HEK293 (cell line): ENCODE results near the gene SELENOK.

ENCODE experiments used
- CTCF ChIA-PET: fragments of 350-600 bp; formaldehyde crosslinking; extraction: SDS; loops from one replicate; lab custom pipeline; 2021; ENCODE audit warnings: antibody characterized with exemption; lab: Yijun Ruan, JAX
- POLR2A ChIA-PET: fragments of 300-600 bp; formaldehyde crosslinking; extraction: SDS; loops from one replicate; lab custom pipeline; 2020; ENCODE audit warnings: antibody characterized with exemption, inconsistent platforms; lab: Yijun Ruan, JAX
- H3K27ac ChIP-seq: fragments of 200-500 bp; sonication (Bioruptor generic); 2 replicates; pipeline ENCODE4 v1.5.1; 2014; ENCODE audit warnings: low read depth, low read length, control low read depth, inconsistent platforms; ENCODE audit errors: extremely low read depth
- H3K36me3 ChIP-seq, 2 experiments: fragments of 200-500 bp in 1 of 2; sonication (Bioruptor generic) in 1 of 2; 1 replicate in 1 of 2; 2 replicates in 1 of 2; pipeline ENCODE4 v1.5.1; 2014 to 2017; ENCODE audit warnings: inconsistent platforms in 2 of 2, low read length in 2 of 2; ENCODE audit not compliant: control insufficient read depth in 2 of 2, insufficient read depth in 1 of 2
- H3K4me1 ChIP-seq: fragments of 200-500 bp; sonication (Bioruptor generic); 2 replicates; pipeline ENCODE4 v1.5.1; 2014; ENCODE audit warnings: mild to moderate bottlenecking, low read length, inconsistent platforms; ENCODE audit not compliant: control insufficient read depth, insufficient read depth
- H3K4me3 ChIP-seq: 2 replicates; pipeline ENCODE4 v1.5.1; 2011; ENCODE audit warnings: low read depth, mild to moderate bottlenecking, control low read depth, low read length, moderate library complexity
- H3K9me3 ChIP-seq: fragments of 200-500 bp; sonication (Bioruptor generic); 2 replicates; pipeline ENCODE4 v1.5.1; 2014; ENCODE audit warnings: low read depth, low read length, inconsistent platforms; ENCODE audit not compliant: control insufficient read depth, insufficient read depth
- GLIS2 ChIP-seq: fragments of 450-650 bp; formaldehyde crosslinking; IDR thresholded peaks from 2 replicates; pipeline ENCODE4 v1.5.1; 2016; ENCODE audit warnings: missing biosample characterization, missing genetic modification characterization
- ZFP41 ChIP-seq: fragments of 450-650 bp; formaldehyde crosslinking; IDR thresholded peaks from 2 replicates; pipeline ENCODE4 v1.5.1; 2016; ENCODE audit warnings: missing biosample characterization, missing genetic modification characterization, borderline replicate concordance
- ZNF10 ChIP-seq: fragments of 450-650 bp; formaldehyde crosslinking; IDR thresholded peaks from 2 replicates; pipeline ENCODE4 v1.5.1; 2017; ENCODE audit warnings: missing biosample characterization, missing genetic modification characterization
- ZNF114 ChIP-seq: fragments of 450-650 bp; formaldehyde crosslinking; IDR thresholded peaks from 2 replicates; pipeline ENCODE4 v1.5.0; 2017; ENCODE audit warnings: missing biosample characterization, missing genetic modification characterization
- ZNF184 ChIP-seq: fragments of 450-650 bp; IDR thresholded peaks from 2 replicates; pipeline ENCODE4 v1.5.1; 2018; ENCODE audit warnings: missing biosample characterization, mild to moderate bottlenecking, missing genetic modification characterization
- ZNF221 ChIP-seq: fragments of 450-650 bp; formaldehyde crosslinking; IDR thresholded peaks from 2 replicates; pipeline ENCODE4 v1.5.1; 2017; ENCODE audit warnings: missing biosample characterization, missing genetic modification characterization, borderline replicate concordance
- ZNF521 ChIP-seq: fragments of 450-650 bp; formaldehyde crosslinking; IDR thresholded peaks from 2 replicates; pipeline ENCODE4 v1.5.1; 2017; ENCODE audit warnings: missing biosample characterization, mild to moderate bottlenecking, missing genetic modification characterization
- ZNF530 ChIP-seq: fragments of 450-650 bp; formaldehyde crosslinking; IDR thresholded peaks from 2 replicates; pipeline ENCODE4 v1.5.1; 2016; ENCODE audit warnings: low read depth, missing biosample characterization, missing genetic modification characterization
- ZNF571 ChIP-seq: fragments of 450-650 bp; formaldehyde crosslinking; IDR thresholded peaks from 2 replicates; pipeline ENCODE4 v1.5.0; 2017; ENCODE audit warnings: missing biosample characterization, missing genetic modification characterization
- ZNF658 ChIP-seq: fragments of 450-650 bp; formaldehyde crosslinking; IDR thresholded peaks from 2 replicates; pipeline ENCODE4; 2016; ENCODE audit warnings: missing biosample characterization, missing genetic modification characterization
- ZNF830 ChIP-seq: fragments of 450-650 bp; IDR thresholded peaks from 2 replicates; pipeline ENCODE4 v1.5.0; 2018; ENCODE audit warnings: missing biosample characterization, missing genetic modification characterization, low read depth, mild to moderate bottlenecking, moderate library complexity
- ZSCAN16 ChIP-seq: fragments of 450-650 bp; formaldehyde crosslinking; IDR thresholded peaks from 2 replicates; pipeline ENCODE4 v1.5.1; 2016; ENCODE audit warnings: missing biosample characterization, missing genetic modification characterization
- TF ChIP-seq, protein P1 (sequence below): fragments of 450-650 bp; formaldehyde crosslinking; IDR thresholded peaks from 2 replicates; pipeline ENCODE4 v1.5.1; 2016; ENCODE audit warnings: missing biosample characterization, missing genetic modification characterization
- TF ChIP-seq, protein P2 (sequence below): fragments of 450-650 bp; formaldehyde crosslinking; IDR thresholded peaks from 2 replicates; pipeline ENCODE4 v1.5.1; 2016; ENCODE audit warnings: missing biosample characterization, missing genetic modification characterization
- TF ChIP-seq, protein P3 (sequence below): fragments of 450-650 bp; formaldehyde crosslinking; IDR thresholded peaks from 2 replicates; pipeline ENCODE4 v1.5.1; 2017; ENCODE audit warnings: missing biosample characterization, missing genetic modification characterization
- TF ChIP-seq, protein P4 (sequence below): fragments of 450-650 bp; formaldehyde crosslinking; IDR thresholded peaks from 2 replicates; pipeline ENCODE4 v1.5.0; 2017; ENCODE audit warnings: missing biosample characterization, missing genetic modification characterization, borderline replicate concordance

SELENOK gene

DNA sequence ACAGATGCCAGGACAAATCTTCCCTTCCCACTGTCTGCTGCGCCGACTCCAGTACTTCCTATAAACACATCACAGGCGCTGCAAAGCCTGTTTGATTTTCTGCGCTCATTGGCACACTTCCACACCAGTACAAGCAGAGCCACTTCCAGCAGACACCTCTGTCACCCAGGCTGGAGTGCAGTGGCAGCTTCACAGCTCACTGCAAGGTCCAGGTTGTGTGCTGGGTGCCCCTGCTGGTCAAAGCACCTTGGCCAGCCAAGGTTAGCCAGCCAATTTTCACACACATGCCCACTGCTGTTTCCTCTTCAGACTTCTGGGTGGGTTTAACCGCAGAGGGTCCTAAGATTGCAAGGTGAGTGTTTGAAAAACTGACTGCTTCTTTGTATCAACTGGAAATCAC lies 50.4 kb downstream of the SELENOK start:
- H3K4me3 ChIP-seq: no peak overlapping the region
- H3K27ac ChIP-seq: no peak overlapping the region
- no peaks in the 10 kb centered on the region for H3K4me1 ChIP-seq
- no peaks in the 10 kb centered on the region for H3K9me3 ChIP-seq
- CTCF ChIA-PET: no interaction called here
- H3K36me3 ChIP-seq: peaks cover 0 to 26% of the 10 kb centered on the region in 2 experiments; a peak in 1 of 3 replicates
- POLR2A ChIA-PET: no interaction called here
- TF ChIP-seq ZNF571 (no peak), ZNF658 (no peak), ZNF10 (no peak), ZNF114 (tag by site-specific recombination) (no peak), ZNF184 (tag by site-specific recombination) (no peak), ZNF221 (tag by site-specific recombination) (no peak)
- TF ChIP-seq, protein P1, sequence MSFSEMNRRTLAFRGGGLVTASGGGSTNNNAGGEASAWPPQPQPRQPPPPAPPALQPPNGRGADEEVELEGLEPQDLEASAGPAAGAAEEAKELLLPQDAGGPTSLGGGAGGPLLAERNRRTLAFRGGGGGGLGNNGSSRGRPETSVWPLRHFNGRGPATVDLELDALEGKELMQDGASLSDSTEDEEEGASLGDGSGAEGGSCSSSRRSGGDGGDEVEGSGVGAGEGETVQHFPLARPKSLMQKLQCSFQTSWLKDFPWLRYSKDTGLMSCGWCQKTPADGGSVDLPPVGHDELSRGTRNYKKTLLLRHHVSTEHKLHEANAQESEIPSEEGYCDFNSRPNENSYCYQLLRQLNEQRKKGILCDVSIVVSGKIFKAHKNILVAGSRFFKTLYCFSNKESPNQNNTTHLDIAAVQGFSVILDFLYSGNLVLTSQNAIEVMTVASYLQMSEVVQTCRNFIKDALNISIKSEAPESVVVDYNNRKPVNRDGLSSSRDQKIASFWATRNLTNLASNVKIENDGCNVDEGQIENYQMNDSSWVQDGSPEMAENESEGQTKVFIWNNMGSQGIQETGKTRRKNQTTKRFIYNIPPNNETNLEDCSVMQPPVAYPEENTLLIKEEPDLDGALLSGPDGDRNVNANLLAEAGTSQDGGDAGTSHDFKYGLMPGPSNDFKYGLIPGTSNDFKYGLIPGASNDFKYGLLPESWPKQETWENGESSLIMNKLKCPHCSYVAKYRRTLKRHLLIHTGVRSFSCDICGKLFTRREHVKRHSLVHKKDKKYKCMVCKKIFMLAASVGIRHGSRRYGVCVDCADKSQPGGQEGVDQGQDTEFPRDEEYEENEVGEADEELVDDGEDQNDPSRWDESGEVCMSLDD (tag by site-specific recombination): no peak
- TF ChIP-seq, protein P2, sequence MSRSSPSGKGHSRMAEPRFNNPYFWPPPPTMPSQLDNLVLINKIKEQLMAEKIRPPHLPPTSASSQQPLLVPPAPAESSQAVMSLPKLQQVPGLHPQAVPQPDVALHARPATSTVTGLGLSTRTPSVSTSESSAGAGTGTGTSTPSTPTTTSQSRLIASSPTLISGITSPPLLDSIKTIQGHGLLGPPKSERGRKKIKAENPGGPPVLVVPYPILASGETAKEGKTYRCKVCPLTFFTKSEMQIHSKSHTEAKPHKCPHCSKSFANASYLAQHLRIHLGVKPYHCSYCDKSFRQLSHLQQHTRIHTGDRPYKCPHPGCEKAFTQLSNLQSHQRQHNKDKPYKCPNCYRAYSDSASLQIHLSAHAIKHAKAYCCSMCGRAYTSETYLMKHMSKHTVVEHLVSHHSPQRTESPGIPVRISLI (tag by site-specific recombination): no peak

DNA sequence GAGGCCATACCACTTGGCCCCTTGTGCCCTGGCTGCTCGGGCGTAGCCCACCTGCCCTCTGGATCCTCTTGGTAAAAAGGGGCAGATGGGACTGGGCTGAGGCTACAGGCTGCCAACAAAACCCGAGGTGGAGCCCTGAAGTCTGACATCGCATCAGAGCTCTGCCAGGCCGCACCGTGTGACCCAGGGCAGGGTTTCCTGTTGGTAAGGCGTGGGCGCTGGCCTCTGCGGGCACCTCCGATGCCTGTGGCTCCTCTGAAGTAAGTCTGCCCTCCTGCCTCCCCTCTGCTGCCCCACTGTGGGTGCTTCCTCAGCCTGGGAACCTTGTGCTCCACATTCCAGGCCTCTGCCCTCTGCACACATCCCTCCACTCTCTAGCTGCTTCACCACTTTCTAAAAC lies 54.3 kb downstream of the SELENOK start:
- Histone ChIP-seq H3K36me3 (peaks cover 0 to 44% of the 10 kb centered on the region in 2 experiments; a peak in 1 of 3 replicates), H3K9me3 (no peaks in the 10 kb centered on the region), H3K4me3 (no peak overlapping the region), H3K27ac (no peak overlapping the region), H3K4me1 (no peaks in the 10 kb centered on the region)
- ChIA-PET POLR2A (no interaction called here), CTCF (no interaction called here)
- TF ChIP-seq ZNF521 (tag by site-specific recombination) (no peak), ZFP41 (tag by site-specific recombination) (no peak), ZNF184 (tag by site-specific recombination) (no peak), ZNF830 (tag by site-specific recombination) (no peak), ZSCAN16 (no peak), GLIS2 (tag by site-specific recombination) (no peak), ZNF530 (tag by site-specific recombination) (no peak)
- TF ChIP-seq, protein P3, sequence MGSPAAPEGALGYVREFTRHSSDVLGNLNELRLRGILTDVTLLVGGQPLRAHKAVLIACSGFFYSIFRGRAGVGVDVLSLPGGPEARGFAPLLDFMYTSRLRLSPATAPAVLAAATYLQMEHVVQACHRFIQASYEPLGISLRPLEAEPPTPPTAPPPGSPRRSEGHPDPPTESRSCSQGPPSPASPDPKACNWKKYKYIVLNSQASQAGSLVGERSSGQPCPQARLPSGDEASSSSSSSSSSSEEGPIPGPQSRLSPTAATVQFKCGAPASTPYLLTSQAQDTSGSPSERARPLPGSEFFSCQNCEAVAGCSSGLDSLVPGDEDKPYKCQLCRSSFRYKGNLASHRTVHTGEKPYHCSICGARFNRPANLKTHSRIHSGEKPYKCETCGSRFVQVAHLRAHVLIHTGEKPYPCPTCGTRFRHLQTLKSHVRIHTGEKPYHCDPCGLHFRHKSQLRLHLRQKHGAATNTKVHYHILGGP: no peak
- TF ChIP-seq, protein P4, sequence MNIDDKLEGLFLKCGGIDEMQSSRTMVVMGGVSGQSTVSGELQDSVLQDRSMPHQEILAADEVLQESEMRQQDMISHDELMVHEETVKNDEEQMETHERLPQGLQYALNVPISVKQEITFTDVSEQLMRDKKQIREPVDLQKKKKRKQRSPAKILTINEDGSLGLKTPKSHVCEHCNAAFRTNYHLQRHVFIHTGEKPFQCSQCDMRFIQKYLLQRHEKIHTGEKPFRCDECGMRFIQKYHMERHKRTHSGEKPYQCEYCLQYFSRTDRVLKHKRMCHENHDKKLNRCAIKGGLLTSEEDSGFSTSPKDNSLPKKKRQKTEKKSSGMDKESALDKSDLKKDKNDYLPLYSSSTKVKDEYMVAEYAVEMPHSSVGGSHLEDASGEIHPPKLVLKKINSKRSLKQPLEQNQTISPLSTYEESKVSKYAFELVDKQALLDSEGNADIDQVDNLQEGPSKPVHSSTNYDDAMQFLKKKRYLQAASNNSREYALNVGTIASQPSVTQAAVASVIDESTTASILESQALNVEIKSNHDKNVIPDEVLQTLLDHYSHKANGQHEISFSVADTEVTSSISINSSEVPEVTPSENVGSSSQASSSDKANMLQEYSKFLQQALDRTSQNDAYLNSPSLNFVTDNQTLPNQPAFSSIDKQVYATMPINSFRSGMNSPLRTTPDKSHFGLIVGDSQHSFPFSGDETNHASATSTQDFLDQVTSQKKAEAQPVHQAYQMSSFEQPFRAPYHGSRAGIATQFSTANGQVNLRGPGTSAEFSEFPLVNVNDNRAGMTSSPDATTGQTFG (tag by site-specific recombination): no peak
